GF-D8 (cell line): Measurements from ENCODE around the gene PTPN21.

Source experiments
- DNase-seq: peaks from one replicate; lab custom pipeline; 2025; lab: John Stamatoyannopoulos, UW

Gene PTPN21

GRCh38 chr14:88504602-88505001 is 50.2 kb downstream of the PTPN21 start:
- no peak for DNase-seq

GRCh38 chr14:88503754-88504406 is 50.9 kb downstream of the PTPN21 start:
- DNase-seq: no peak

- DNase-seq: no peak
Measured at GRCh38 chr14:88502740-88503139, 52.1 kb downstream of the PTPN21 start.

- DNase-seq: no peak
Measured at GRCh38 chr14:88500611-88501010, 54.2 kb downstream of the PTPN21 start.

GRCh38 chr14:88499225-88499624 is 55.6 kb downstream of the PTPN21 start:
- DNase-seq: no peak

GRCh38 chr14:88496414-88496813 is 58.4 kb downstream of the PTPN21 start:
- DNase-seq: no peak

GRCh38 chr14:88493392-88494185 is 61.2 kb downstream of the PTPN21 start:
- DNase-seq: no peak

- DNase-seq: peak; percentile 3
Measured at GRCh38 chr14:88492272-88493089, 62.3 kb downstream of the PTPN21 start.

- no peak for DNase-seq
Measured at GRCh38 chr14:88490168-88490567, 64.6 kb downstream of the PTPN21 start.

GRCh38 chr14:88488897-88489296 is 65.9 kb downstream of the PTPN21 start:
- no peak for DNase-seq

- DNase-seq: no peak
Measured at GRCh38 chr14:88488081-88488480, 66.7 kb downstream of the PTPN21 start.

- no peak for DNase-seq
Measured at GRCh38 chr14:88482524-88482923, 72.3 kb downstream of the PTPN21 start.

GRCh38 chr14:88481794-88482193 is 73.0 kb downstream of the PTPN21 start:
- DNase-seq: no peak

- DNase-seq: no peak
Measured at GRCh38 chr14:88481059-88481458, 73.7 kb downstream of the PTPN21 start.

GRCh38 chr14:88479574-88479987 is 75.2 kb downstream of the PTPN21 start:
- no peak for DNase-seq

GRCh38 chr14:88478931-88479330 is 75.9 kb downstream of the PTPN21 start:
- no peak for DNase-seq

GRCh38 chr14:88477513-88478250 is 77.1 kb downstream of the PTPN21 start:
- no peak for DNase-seq

GRCh38 chr14:88476825-88477224 is 78.0 kb downstream of the PTPN21 start:
- DNase-seq: no peak

- no peak for DNase-seq
Measured at GRCh38 chr14:88476214-88476774, 78.5 kb downstream of the PTPN21 start.

GRCh38 chr14:88473791-88474190 is 81.0 kb downstream of the PTPN21 start:
- DNase-seq: no peak

- no peak for DNase-seq
Measured at GRCh38 chr14:88470542-88471440, 84.0 kb downstream of the PTPN21 start.
